K562 treated with DMSO at 1 percent for 4 hours (cell line): Measurements from ENCODE around the gene CNTN3. TPM values are rescaled to one million over a fixed set of nuclear protein-coding genes. Genes with fewer than 3 reads are reported as not detected.

ENCODE experiments used
- total RNA-seq: library from RNA; unstranded; fragments of 300-600 nt; gene quantifications from 2 replicates; pipeline ENCODE4 v1.2.3, GENCODE V29; 2022; ENCODE audit not compliant: insufficient read depth

CNTN3 gene
- not detected in 2 replicates for total RNA-seq

GRCh38 chr3:74614107-74614967 is at the start of gene CNTN3:
Gene CNTN3, minus strand, starts transcription at chr3:74614659. Its CDS starts 93,547 bp downstream, at chr3:74521112.

